Esophagus muscularis mucosa (tissue), 4 donors: ENCODE measurements around the gene SERPINA1. TPM values are rescaled to one million over a fixed set of nuclear protein-coding genes. Genes with fewer than 3 reads are reported as not detected.
"Not testable (repeated sequence)": the region's sequence is repeated elsewhere in the genome, so short reads cannot be mapped to it uniquely, and the experiment has no call there.

Source experiments
- DNase-seq: peaks from one replicate; pipeline ENCODE4 v3.0.0-alpha.2; 2017; ENCODE audit errors: extremely low spot score
- H3K27ac ChIP-seq, 4 donors: fragments of 200-600 bp; sonication (generic); replicated peaks in 1 of 4; 1 replicate in 3 of 4; 2 replicates in 1 of 4; pipeline ENCODE4 v1.5.1; 2016 to 2019; ENCODE audit warnings: mild to moderate bottlenecking in 1 of 4
- H3K27me3 ChIP-seq, 4 donors: fragments of 200-600 bp; sonication (generic); one replicate each; pipeline versions ENCODE4 v1.5.1 to v1.6.0; 2016 to 2019
- H3K36me3 ChIP-seq, 4 donors: fragments of 200-600 bp; sonication (generic); one replicate each; pipeline ENCODE4 v1.5.1; 2016 to 2019
- H3K4me1 ChIP-seq, 4 donors: fragments of 200-600 bp; sonication (generic); one replicate each; pipeline ENCODE4 v1.5.1; 2016 to 2019
- H3K4me3 ChIP-seq, 4 donors: fragments of 200-600 bp; sonication (generic); 1 replicate in 2 of 4; 2 replicates in 2 of 4; pipeline ENCODE4 v1.5.1; 2016 to 2019; ENCODE audit warnings: mild to moderate bottlenecking in 4 of 4, moderate library complexity in 1 of 4
- H3K9me3 ChIP-seq, 4 donors: fragments of 200-600 bp; sonication (generic); 1 replicate in 3 of 4; 2 replicates in 1 of 4; pipeline ENCODE4 v1.5.1; 2016 to 2019
- EP300 ChIP-seq: sonication (generic); formaldehyde crosslinking; IDR thresholded peaks from one replicate; pipeline ENCODE4 v1.6.1; 2017; ENCODE audit warnings: antibody characterized with exemption
- POLR2A ChIP-seq: fragments of 450-650 bp; IDR thresholded peaks from one replicate; pipeline ENCODE4 v1.6.1; 2017; ENCODE audit warnings: antibody characterized with exemption, moderate library complexity, mild to moderate bottlenecking, low read depth
- POLR2AphosphoS5 ChIP-seq, 2 donors: sonication (generic); formaldehyde crosslinking; IDR thresholded peaks; one replicate each; pipeline ENCODE4 v1.6.1; 2017; ENCODE audit warnings: antibody characterized with exemption in 2 of 2
- WGBS: methylation state at CpG from one replicate; pipeline ENCODE4 v1.1.5; 2018; 5-methylcytosine and 5-hydroxymethylcytosine counted together
- intact Hi-C: fragments of 100-400 bp; cut with DNase I; formaldehyde crosslinking; loops from one replicate; pipeline ENCODE4 v1.15.1; 2023
- total RNA-seq, 4 donors: library from RNA; depleted of rRNA; stranded (reverse); fragments of >200 nt; gene quantifications; one replicate each; pipeline versions ENCODE4 v1.1.0 to v1.2.1, GENCODE V29; 2016
- TF ChIP-seq, protein P1 (sequence below), 3 experiments: fragments of 200-600 bp in 2 of 3; fragments of 450-650 bp in 1 of 3; sonication (generic) in 2 of 3; IDR thresholded peaks; one replicate each; pipeline ENCODE4 v1.5.1; 2017 to 2019; ENCODE audit warnings: antibody characterized with exemption in 3 of 3, mild to moderate bottlenecking in 2 of 3, moderate library complexity in 1 of 3

Gene SERPINA1
- total RNA-seq, 4 donors from 2014 or later: 1.7 to 20.2 (median 2.2) TPM

DNA sequence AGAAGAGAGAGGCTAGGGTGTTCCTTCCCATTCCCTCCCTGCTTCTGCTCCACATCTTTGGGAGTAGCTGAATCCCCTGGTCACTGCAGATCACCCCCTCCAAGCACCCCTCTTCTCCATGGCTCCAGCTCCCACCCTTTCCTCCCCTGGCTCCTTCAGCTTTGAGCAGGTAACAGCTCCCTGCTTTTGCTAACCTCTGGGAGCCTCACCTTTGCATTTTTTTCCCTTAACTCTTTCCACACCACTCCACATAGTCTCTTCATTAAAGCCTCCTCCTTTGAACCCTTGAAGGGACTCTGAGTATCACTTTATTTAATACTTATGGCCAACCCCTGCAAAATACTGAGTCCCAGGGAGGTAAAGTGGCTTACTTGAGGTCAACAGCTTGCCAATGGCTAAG is 39.6 kb downstream of the SERPINA1 start:
- peaks cover 0 to 20% (median 0%) of the 10 kb centered on the region in 4 donors for H3K27me3 ChIP-seq
- TF ChIP-seq POLR2A: no peak
- TF ChIP-seq POLR2AphosphoS5 (IDR thresholded peaks at IDR 0.05): no peak
- no peak for TF ChIP-seq EP300
- TF ChIP-seq, protein P1, sequence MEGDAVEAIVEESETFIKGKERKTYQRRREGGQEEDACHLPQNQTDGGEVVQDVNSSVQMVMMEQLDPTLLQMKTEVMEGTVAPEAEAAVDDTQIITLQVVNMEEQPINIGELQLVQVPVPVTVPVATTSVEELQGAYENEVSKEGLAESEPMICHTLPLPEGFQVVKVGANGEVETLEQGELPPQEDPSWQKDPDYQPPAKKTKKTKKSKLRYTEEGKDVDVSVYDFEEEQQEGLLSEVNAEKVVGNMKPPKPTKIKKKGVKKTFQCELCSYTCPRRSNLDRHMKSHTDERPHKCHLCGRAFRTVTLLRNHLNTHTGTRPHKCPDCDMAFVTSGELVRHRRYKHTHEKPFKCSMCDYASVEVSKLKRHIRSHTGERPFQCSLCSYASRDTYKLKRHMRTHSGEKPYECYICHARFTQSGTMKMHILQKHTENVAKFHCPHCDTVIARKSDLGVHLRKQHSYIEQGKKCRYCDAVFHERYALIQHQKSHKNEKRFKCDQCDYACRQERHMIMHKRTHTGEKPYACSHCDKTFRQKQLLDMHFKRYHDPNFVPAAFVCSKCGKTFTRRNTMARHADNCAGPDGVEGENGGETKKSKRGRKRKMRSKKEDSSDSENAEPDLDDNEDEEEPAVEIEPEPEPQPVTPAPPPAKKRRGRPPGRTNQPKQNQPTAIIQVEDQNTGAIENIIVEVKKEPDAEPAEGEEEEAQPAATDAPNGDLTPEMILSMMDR (IDR thresholded peaks at IDR 0.05): no peak
- intact Hi-C loops: no loop called here
- H3K27ac ChIP-seq: no peak overlapping the region
- H3K36me3 ChIP-seq: no peaks in the 10 kb centered on the region
- H3K4me1 ChIP-seq: no peaks in the 10 kb centered on the region
- no peak overlapping the region for H3K4me3 ChIP-seq
- H3K9me3 ChIP-seq: no peaks in the 10 kb centered on the region
- peak; percentile 57 for DNase-seq

DNA sequence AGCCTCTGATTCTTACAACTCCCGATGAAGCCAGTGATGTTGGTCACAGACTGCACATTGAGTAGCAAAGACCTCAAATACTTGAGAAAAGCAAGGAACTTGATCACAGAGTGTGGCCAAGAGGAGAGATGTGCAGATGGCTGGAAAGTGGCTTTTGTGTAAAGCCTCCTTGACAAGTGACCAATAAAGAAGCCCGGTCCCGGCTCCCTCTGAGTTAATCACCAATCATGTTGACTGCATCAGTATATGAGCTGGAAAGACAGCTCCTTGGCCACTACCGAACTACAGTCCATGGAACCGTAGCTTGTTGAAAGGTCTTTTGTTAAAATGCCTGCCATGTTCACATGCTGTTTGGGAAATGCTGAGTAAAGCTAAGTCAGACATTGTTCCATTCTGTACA is 41.6 kb downstream of the SERPINA1 start:
- no peak for TF ChIP-seq EP300
- no peak for TF ChIP-seq POLR2A
- TF ChIP-seq, protein P1 (IDR thresholded peaks at IDR 0.05): no peak
- TF ChIP-seq POLR2AphosphoS5 (IDR thresholded peaks at IDR 0.05): no peak
- DNase-seq: peak; percentile 90
- Histone ChIP-seq H3K27me3 (peaks cover 0 to 15% (median 0%) of the 10 kb centered on the region in 4 donors), H3K27ac (no peak overlapping the region), H3K9me3 (no peaks in the 10 kb centered on the region), H3K4me3 (no peak overlapping the region), H3K4me1 (peaks cover 8 to 12% (median 12%) of the 10 kb centered on the region in 4 donors), H3K36me3 (no peaks in the 10 kb centered on the region)
- 84% methylated on average over 5 of the region's 5 CpGs for WGBS
- intact Hi-C loops: no loop called here

DNA sequence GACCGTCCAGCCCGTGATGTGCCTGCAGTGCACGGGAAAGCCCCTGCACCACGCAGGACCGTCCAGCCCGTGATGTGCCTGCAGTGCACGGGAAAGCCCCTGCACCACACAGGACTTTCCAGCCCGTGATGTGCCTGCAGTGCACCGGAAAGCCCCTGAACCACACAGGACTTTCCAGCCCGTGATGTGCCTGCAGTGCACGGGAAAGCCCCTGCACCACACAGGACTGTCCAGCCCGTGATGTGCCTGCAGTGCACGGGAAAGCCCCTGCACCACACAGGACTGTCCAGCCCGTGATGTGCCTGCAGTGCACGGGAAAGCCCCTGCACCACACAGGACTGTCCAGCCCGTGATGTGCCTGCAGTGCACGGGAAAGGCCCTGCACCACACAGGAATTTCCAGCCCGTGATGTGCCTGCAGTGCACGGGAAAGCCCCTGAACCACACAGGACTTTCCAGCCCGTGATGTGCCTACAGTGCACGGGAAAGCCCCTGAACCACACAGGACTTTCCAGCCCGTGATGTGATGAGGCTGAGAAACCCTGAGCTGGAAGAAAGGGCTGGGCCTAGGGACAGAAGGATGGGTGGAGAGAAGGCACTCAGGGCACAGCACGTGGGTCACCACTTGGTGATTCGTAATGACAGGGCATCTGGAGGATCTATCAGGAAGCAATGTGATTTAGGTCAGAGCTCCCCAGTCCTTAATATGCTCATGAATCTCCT is 42.2 kb downstream of the SERPINA1 start:
- WGBS: 75% methylated on average over 10 of the region's 24 CpGs
- Histone ChIP-seq H3K4me1 (peaks cover 11 to 17% (median 17%) of the 10 kb centered on the region in 4 donors), H3K27me3 (peaks cover 0 to 13% (median 0%) of the 10 kb centered on the region in 4 donors)
- H3K9me3 ChIP-seq, H3K4me3 ChIP-seq, H3K36me3 ChIP-seq, H3K27ac ChIP-seq, intact Hi-C loops: not testable (repeated sequence)
- peak; percentile 66 for DNase-seq

DNA sequence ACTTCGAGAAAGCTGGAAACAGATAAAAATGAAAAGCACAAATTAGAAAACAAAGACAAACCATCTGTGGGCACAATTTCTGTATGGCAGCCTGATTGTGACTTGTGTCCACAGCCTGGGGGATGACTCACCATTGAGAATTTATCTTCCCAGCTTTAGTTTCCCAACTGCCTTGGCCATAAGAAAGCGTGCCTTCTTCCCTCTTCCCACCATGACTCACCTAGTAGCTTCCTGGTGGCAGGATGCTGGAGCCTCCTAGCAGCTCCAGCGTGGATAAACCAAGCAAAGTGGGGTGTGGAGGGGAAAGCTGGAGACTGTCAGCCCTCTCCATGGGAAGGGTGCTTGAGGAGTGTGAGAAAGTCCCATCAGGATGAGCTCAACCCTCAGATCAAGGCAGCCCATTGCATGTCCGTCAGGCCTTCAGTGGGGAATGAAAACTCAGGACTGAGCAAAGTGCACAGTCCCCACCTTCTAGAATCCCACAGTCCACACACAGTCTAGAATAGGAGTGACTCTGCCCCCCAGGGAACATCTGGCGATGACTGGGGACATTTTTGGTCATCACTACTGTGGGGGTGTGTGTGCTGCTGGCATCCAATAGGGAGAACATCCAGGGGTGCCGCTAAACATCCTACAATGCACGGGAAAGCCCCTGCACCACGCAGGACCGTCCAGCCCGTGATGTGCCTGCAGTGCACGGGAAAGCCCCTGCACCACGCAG is 42.9 kb downstream of the SERPINA1 start:
- intact Hi-C loops: no loop called here

DNA sequence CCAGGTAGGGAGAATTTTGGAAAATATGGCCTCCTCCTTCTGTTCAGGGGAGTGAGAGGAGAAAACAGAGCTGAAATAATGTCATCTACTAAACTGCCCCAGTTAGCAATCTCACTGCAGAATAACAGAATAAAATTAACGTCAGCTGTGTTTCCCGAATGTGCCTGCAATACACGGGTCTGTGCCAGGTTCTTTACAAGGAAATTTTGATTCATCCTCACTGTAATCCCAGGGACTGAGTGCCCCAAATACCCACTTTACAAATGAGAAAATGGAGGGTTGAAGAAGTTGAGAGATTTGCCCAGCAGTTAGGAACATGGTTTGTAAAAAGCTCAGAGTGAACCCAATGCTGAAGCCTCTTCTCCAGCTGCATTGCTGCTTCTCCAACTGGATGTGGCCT is 44.0 kb downstream of the SERPINA1 start:
- peak; percentile 82 for DNase-seq
- H3K4me3 ChIP-seq: no peak overlapping the region
- TF ChIP-seq, protein P1 (IDR thresholded peaks at IDR 0.05): no peak
- TF ChIP-seq POLR2A (no peak), POLR2AphosphoS5 (IDR thresholded peaks at IDR 0.05) (no peak), EP300 (no peak)
- no peaks in the 10 kb centered on the region for H3K36me3 ChIP-seq
- intact Hi-C loops: no loop called here
- WGBS: 74% methylated on average over 3 of the region's 3 CpGs
- H3K4me1 ChIP-seq: peaks cover 11 to 17% (median 17%) of the 10 kb centered on the region in 4 donors
- no peaks in the 10 kb centered on the region for H3K9me3 ChIP-seq
- H3K27me3 ChIP-seq: peaks cover 0 to 8% (median 0%) of the 10 kb centered on the region in 4 donors
- H3K27ac ChIP-seq: no peak overlapping the region

More for the DNA sequence above, 42.9 kb downstream of the SERPINA1 start:
- WGBS: 75% methylated on average over 12 of the region's 12 CpGs
- Histone ChIP-seq H3K9me3 (no peaks in the 10 kb centered on the region), H3K36me3 (no peaks in the 10 kb centered on the region), H3K27ac (no peak overlapping the region), H3K4me1 (peaks cover 11 to 17% (median 17%) of the 10 kb centered on the region in 4 donors), H3K4me3 (no peak overlapping the region), H3K27me3 (peaks cover 0 to 13% (median 0%) of the 10 kb centered on the region in 4 donors)
- peak; percentile 57 for DNase-seq
- TF ChIP-seq EP300 (no peak), POLR2A (no peak), POLR2AphosphoS5 (IDR thresholded peaks at IDR 0.05) (no peak)
- TF ChIP-seq, protein P1 (IDR thresholded peaks at IDR 0.05): no peak
